A549 treated with AZD9567 at 1 μM for 4 hours (cell line): ENCODE results near the gene SLC35B4. TPM values are rescaled to one million over a fixed set of nuclear protein-coding genes. Genes with fewer than 3 reads are reported as not detected.

Source experiments
- total RNA-seq: library from RNA; stranded (reverse); fragments of 200-300 nt; extraction: Qiagen RNA extraction; gene quantifications from 5 replicates; pipeline ENCODE4 v1.2.3, GENCODE V29; 2022; ENCODE audit not compliant: insufficient read depth

Gene SLC35B4, protein sequence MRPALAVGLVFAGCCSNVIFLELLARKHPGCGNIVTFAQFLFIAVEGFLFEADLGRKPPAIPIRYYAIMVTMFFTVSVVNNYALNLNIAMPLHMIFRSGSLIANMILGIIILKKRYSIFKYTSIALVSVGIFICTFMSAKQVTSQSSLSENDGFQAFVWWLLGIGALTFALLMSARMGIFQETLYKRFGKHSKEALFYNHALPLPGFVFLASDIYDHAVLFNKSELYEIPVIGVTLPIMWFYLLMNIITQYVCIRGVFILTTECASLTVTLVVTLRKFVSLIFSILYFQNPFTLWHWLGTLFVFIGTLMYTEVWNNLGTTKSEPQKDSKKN
- 28.2 to 35.8 TPM (median 33.5 TPM) in 5 replicates for total RNA-seq

GRCh38 chr7:134316539-134317344, at the start of gene SLC35B4:
Gene SLC35B4 (minus strand): TSS chr7:134316930. CDS start chr7:134316751, 179 bp downstream.

Other genes starting within 250 kb of the SLC35B4 start
- gene LRGUK, start 189.6 kb downstream of the SLC35B4 start, total RNA-seq = 0.24 to 0.63 TPM (median 0.37 TPM) in 4 of 5 replicates, not detected in the other
- 2,343 to 2,668 TPM (median 2,514 TPM) in 5 replicates for gene AKR1B1, start 142.2 kb upstream of the SLC35B4 start, total RNA-seq
- gene AKR1B10, start 210.6 kb upstream of the SLC35B4 start, total RNA-seq = 2,160 to 2,320 TPM (median 2,237 TPM) in 5 replicates
- gene AKR1B15, start 232.2 kb upstream of the SLC35B4 start, total RNA-seq = 18.3 to 39.4 TPM (median 34.7 TPM) in 5 replicates